K562 (cell line): ENCODE measurements around the gene TNRC6B. TPM values are rescaled to one million over a fixed set of nuclear protein-coding genes. Genes with fewer than 3 reads are reported as not detected.

ENCODE experiments used
- ATAC-seq: fragments of 200-7000 bp; cut with Tn5 transposase; 3 replicates; pipeline ENCODE4 v1.9.1; 2020; ENCODE audit warnings: moderate library complexity
- BruUV-seq: library from RNA; stranded (reverse); fragments of 400-500 nt; replicated peaks from 2 replicates; lab custom pipeline; 2021; lab: Mats Ljungman, UMichigan
- CTCF ChIA-PET: fragments of 300-600 bp; formaldehyde crosslinking; extraction: SDS; loops from one replicate; lab custom pipeline; 2021; ENCODE audit warnings: low intra/inter-chr PET ratio; lab: Yijun Ruan, JAX
- POLR2A ChIA-PET: fragments of 300-600, 350-650 bp; sonication (Branson Sonifier 250); formaldehyde crosslinking; extraction: SDS; loops from one replicate; lab custom pipeline; 2021; ENCODE audit warnings: antibody characterized with exemption, inconsistent platforms; lab: Yijun Ruan, JAX
- DNase-seq, 4 experiments: peaks; one replicate each; pipeline versions ENCODE4 v3.0.0 to v3.0.0-alpha.2; 2011 to 2018; ENCODE audit warnings: low spot score in 3 of 4, mixed read lengths in 3 of 4; ENCODE audit errors: extremely low read depth in 1 of 4
- FAIRE-seq: peaks from 2 replicates; lab custom pipeline; 2011; peaks lifted over from hg19 to GRCh38; lab: Jason Lieb, UNC
- H2AFZ ChIP-seq: 2 replicates; pipeline ENCODE4 v1.6.0; 2011; ENCODE audit warnings: low read depth, low read length, control low read depth, inconsistent platforms
- H3K27ac ChIP-seq: fragments of 200-600 bp; 3 replicates; pipeline ENCODE4 v1.8.0; 2011; ENCODE audit warnings: low read depth, mild to moderate bottlenecking, control low read depth, inconsistent platforms, low read length, moderate library complexity, mixed read lengths; ENCODE audit errors: extremely low read depth
- H3K27me3 ChIP-seq, 2 experiments: fragments of 300-600 bp in 1 of 2; 2 replicates in 1 of 2; 3 replicates in 1 of 2; pipeline versions ENCODE4 v1.6.0 to v1.8.0; 2011; ENCODE audit warnings: inconsistent platforms in 2 of 2, low read length in 2 of 2, mild to moderate bottlenecking in 1 of 2, mixed read lengths in 1 of 2, moderate library complexity in 1 of 2; ENCODE audit not compliant: control insufficient read depth in 2 of 2, insufficient read depth in 2 of 2
- H3K36me3 ChIP-seq: fragments of 300-600 bp; 3 replicates; pipeline ENCODE4 v1.8.0; 2011; ENCODE audit warnings: mild to moderate bottlenecking, low read length, inconsistent platforms; ENCODE audit not compliant: control insufficient read depth, insufficient read depth
- H3K4me1 ChIP-seq, 2 experiments: fragments of 200-600 bp in 1 of 2; replicated peaks in 1 of 2; 2 replicates in 1 of 2; 3 replicates in 1 of 2; pipeline versions ENCODE4 v1.5.1 to v1.8.0; 2011; ENCODE audit warnings: inconsistent platforms in 2 of 2, low read length in 2 of 2, mild to moderate bottlenecking in 1 of 2, mixed read lengths in 1 of 2, moderate library complexity in 1 of 2; ENCODE audit not compliant: control insufficient read depth in 2 of 2, insufficient read depth in 2 of 2
- H3K4me2 ChIP-seq: 2 replicates; pipeline ENCODE4 v1.6.1; 2011; ENCODE audit warnings: low read length, control low read depth, inconsistent platforms, mixed read lengths; ENCODE audit not compliant: insufficient read depth
- H3K4me3 ChIP-seq: fragments of 200-600 bp; sonication (generic), shearing (Covaris generic); 2 replicates; pipeline ENCODE4 v1.5.1; 2016; ENCODE audit warnings: control low read depth, inconsistent platforms
- H3K79me2 ChIP-seq: fragments of 200-600 bp; 3 replicates; pipeline ENCODE4 v1.8.0; 2011; ENCODE audit warnings: low read length, inconsistent platforms; ENCODE audit not compliant: control insufficient read depth, insufficient read depth
- H3K9ac ChIP-seq, 2 experiments: 2 replicates each; pipeline versions ENCODE4 v1.6.0 to v1.6.1; 2011; ENCODE audit warnings: low read depth in 2 of 2, low read length in 2 of 2, control low read depth in 1 of 2, inconsistent platforms in 1 of 2, mild to moderate bottlenecking in 1 of 2, mixed read lengths in 1 of 2; ENCODE audit not compliant: insufficient read depth in 1 of 2
- H3K9me1 ChIP-seq: one replicate; pipeline ENCODE4 v1.6.0; 2011; ENCODE audit warnings: inconsistent platforms, mild to moderate bottlenecking, low read length, moderate library complexity; ENCODE audit not compliant: control insufficient read depth, insufficient read depth
- H3K9me3 ChIP-seq: replicated peaks from 2 replicates; pipeline ENCODE4 v1.5.1; 2011; ENCODE audit warnings: low read depth, low read length, inconsistent platforms; ENCODE audit not compliant: control insufficient read depth, insufficient read depth
- H4K20me1 ChIP-seq: replicated peaks from 2 replicates; pipeline ENCODE4 v1.6.1; 2011; ENCODE audit warnings: low read length, inconsistent platforms, mixed read lengths; ENCODE audit not compliant: control insufficient read depth, insufficient read depth
- COPS2 ChIP-seq: fragments of 450-650 bp; conservative IDR thresholded peaks from 2 replicates; pipeline ENCODE4 v1.6.1; 2016; ENCODE audit warnings: mild to moderate bottlenecking, moderate library complexity
- CREB3 ChIP-seq: fragments of 450-650 bp; conservative IDR thresholded peaks from 2 replicates; pipeline ENCODE4 v1.6.1; 2016; ENCODE audit warnings: missing genetic modification characterization, low read depth, mild to moderate bottlenecking, missing compliant biosample characterization, moderate library complexity
- HDGF ChIP-seq: fragments of 450-650 bp; IDR thresholded peaks from 2 replicates; pipeline ENCODE4 v1.6.1; 2016
- MLX ChIP-seq, 2 experiments: fragments of 450-650 bp in 1 of 2; sonication (generic) in 1 of 2; formaldehyde crosslinking; conservative IDR thresholded peaks; 2 replicates each; pipeline versions ENCODE4 v1.4.0 to v1.8.1; 2020 to 2022; ENCODE audit warnings: mild to moderate bottlenecking in 1 of 2, missing genetic modification reagents in 1 of 2
- PTBP1 ChIP-seq: fragments of 200-400 bp; formaldehyde crosslinking; IDR thresholded peaks from 2 replicates; pipeline ENCODE4 v1.6.1; 2017; ENCODE audit warnings: low read depth, low read length
- RBM15 ChIP-seq: fragments of 200-400 bp; formaldehyde crosslinking; IDR thresholded peaks from 2 replicates; pipeline ENCODE4 v1.6.1; 2018; ENCODE audit warnings: mild to moderate bottlenecking, low read length, moderate library complexity; ENCODE audit not compliant: insufficient read depth
- SMARCA4 ChIP-seq: fragments of 450-650 bp; IDR thresholded peaks from 2 replicates; pipeline ENCODE4 v1.6.1; 2016
- ZFP30 ChIP-seq: fragments of 250-450 bp; sonication (Bioruptor Pico); IDR thresholded peaks from 2 replicates; pipeline ENCODE4 v1.8.0; 2022; ENCODE audit warnings: moderate library complexity, mild to moderate bottlenecking, inconsistent platforms, borderline replicate concordance
- ZNF121 ChIP-seq: sonication (generic); formaldehyde crosslinking; conservative IDR thresholded peaks from 2 replicates; pipeline ENCODE4 v1.8.0; 2022; ENCODE audit warnings: missing genetic modification reagents
- ZNF24 ChIP-seq: fragments of 450-650 bp; IDR thresholded peaks from 2 replicates; pipeline ENCODE4 v1.6.1; 2016
- WGBS: fragments of 100-300 bp; shearing (Covaris generic); methylation state at CpG from one replicate; pipeline ENCODE4 v1.1.6; 2016; ENCODE audit warnings: low coverage, mixed read lengths; ENCODE audit not compliant: insufficient coverage; ENCODE audit errors: missing lambda C conversion rate; 5-methylcytosine and 5-hydroxymethylcytosine counted together
- in situ Hi-C: fragments of 300-500 bp; cut with MboI; formaldehyde crosslinking; loops from 4 replicates; pipeline ENCODE4 v1.15.0; 2018; ENCODE audit warnings: inconsistent platforms, mixed read lengths
- intact Hi-C: fragments of 100-400 bp; cut with micrococcal nuclease; formaldehyde crosslinking; loops from 2 replicates; pipeline ENCODE4 v1.14.2; 2022
- polyA plus RNA-seq, 8 experiments: library from polyadenylated mRNA; depleted of rRNA in 4 of 8; stranded (reverse) in 5 of 8; unstranded in 3 of 8; fragments of >200 nt; fragmentation: Nextera tagmentation in 2 of 8; fragmentation: Illumina TruSeq in 1 of 8; extraction: Ambion mirVana in 2 of 8; extraction: Trizol in 1 of 8; gene quantifications; 2 replicates each; pipeline versions ENCODE4 v1.2.1 to v1.2.3, GENCODE V29; 2011 to 2014; ENCODE audit warnings: inconsistent platforms in 1 of 8, missing spikeins in 1 of 8
- total RNA-seq, 7 experiments: library from RNA; depleted of rRNA in 6 of 7; stranded (reverse); fragments of >200 nt in 6 of 7; fragmentation: Illumina TruSeq in 2 of 7; extraction: Trizol in 2 of 7; gene quantifications; 2 replicates each; pipeline versions ENCODE4 v1.2.1 to v1.2.3, GENCODE V29; 2011 to 2021; ENCODE audit warnings: low replicate concordance in 1 of 7

The TNRC6B gene
- total and polyA plus RNA-seq, 9 of the 15 experiments (the other 6 are each of a cell fraction or from before 2014, with no cell fraction given), result 0.96 to 18.8 (median 10.8) TPM

GRCh38 chr22:40352763-40353162, 175.0 kb downstream of the TNRC6B start:
- no peak overlapping the region for H3K4me2 ChIP-seq
- no peaks in the 10 kb centered on the region for H3K27me3 ChIP-seq
- peaks cover 0 to 2% of the 10 kb centered on the region in 2 experiments; a peak in 3 of 5 replicates for H3K4me1 ChIP-seq
- intact Hi-C loops, result no loop called here
- no peak overlapping the region for H3K27ac ChIP-seq
- no peak overlapping the region for H3K9ac ChIP-seq
- TF ChIP-seq COPS2 (no peak), SMARCA4 (no peak), ZNF24 (no peak), RBM15 (no peak), ZFP30 (no peak), HDGF (no peak), CREB3 (no peak), ZNF121 (CRISPR knock-in tag) (no peak), MLX (CRISPR knock-in tag; conservative IDR thresholded peaks at IDR 0.05) (no peak), PTBP1 (no peak)
- TF ChIP-seq, all 486 proteins: peak for 0
- Histone ChIP-seq H3K36me3 (peaks cover 74% of the 10 kb centered on the region), H3K9me1 (no peaks in the 10 kb centered on the region), H3K9me3 (no peaks in the 10 kb centered on the region), H2AFZ (no peak overlapping the region), H3K4me3 (no peak overlapping the region), H3K79me2 (peaks cover 30% of the 10 kb centered on the region), H4K20me1 (no peaks in the 10 kb centered on the region)
- in situ Hi-C loops, result loop anchor here (5.0 kb wide), 2 partner anchors 310 to 810 kb away; no protein-coding TSS in a partner anchor
- WGBS, result 100% methylated on average over 3 of the region's 3 CpGs
- no peak for DNase-seq
- FAIRE-seq, result no peak
- POLR2A ChIA-PET, result interaction anchor here (0.6 kb wide), 1 partner anchor 13 kb away, joined by 3 read pairs; no protein-coding TSS in a partner anchor
- no TSS peak for BruUV-seq
- CTCF ChIA-PET, result no interaction called here
- ATAC-seq, result no peak
